K562 (cell line): ENCODE data around the gene CMTR2. TPM values are rescaled to one million over a fixed set of nuclear protein-coding genes. Genes with fewer than 3 reads are reported as not detected.

Experiments
- ELF4 ChIP-seq: fragments of 450-650 bp; formaldehyde crosslinking; IDR thresholded peaks from 2 replicates; pipeline ENCODE4 v1.4.0; 2022; ENCODE audit warnings: missing genetic modification characterization
- IFI16 ChIP-seq: fragments of 250-450 bp; sonication (Bioruptor Pico); IDR thresholded peaks from 2 replicates; pipeline ENCODE4 v2.1.2; 2022; ENCODE audit warnings: mild to moderate bottlenecking, inconsistent platforms
- MIER1 ChIP-seq: fragments of 450-650 bp; IDR thresholded peaks from 2 replicates; pipeline ENCODE4 v1.6.1; 2016; ENCODE audit warnings: antibody characterized with exemption, mild to moderate bottlenecking, low read depth
- PHB ChIP-seq: fragments of 250-450 bp; sonication (Bioruptor Pico); IDR thresholded peaks from 2 replicates; pipeline ENCODE4 v1.5.0; 2021
- RBM22 ChIP-seq: fragments of 200-400 bp; formaldehyde crosslinking; IDR thresholded peaks from 2 replicates; pipeline ENCODE4 v1.6.1; 2018; ENCODE audit warnings: low read length, low read depth; ENCODE audit not compliant: poor library complexity, severe bottlenecking
- SMARCA4 ChIP-seq: fragments of 450-650 bp; IDR thresholded peaks from 2 replicates; pipeline ENCODE4 v1.6.1; 2016
- ZNF24 ChIP-seq: fragments of 450-650 bp; IDR thresholded peaks from 2 replicates; pipeline ENCODE4 v1.6.1; 2016
- polyA plus RNA-seq, 8 experiments: library from polyadenylated mRNA; depleted of rRNA in 4 of 8; stranded (reverse) in 5 of 8; unstranded in 3 of 8; fragments of >200 nt; fragmentation: Nextera tagmentation in 2 of 8; fragmentation: Illumina TruSeq in 1 of 8; extraction: Ambion mirVana in 2 of 8; extraction: Trizol in 1 of 8; gene quantifications; 2 replicates each; pipeline versions ENCODE4 v1.2.1 to v1.2.3, GENCODE V29; 2011 to 2014; ENCODE audit warnings: inconsistent platforms in 1 of 8, missing spikeins in 1 of 8
- total RNA-seq, 7 experiments: library from RNA; depleted of rRNA in 6 of 7; stranded (reverse); fragments of >200 nt in 6 of 7; fragmentation: Illumina TruSeq in 2 of 7; extraction: Trizol in 2 of 7; gene quantifications; 2 replicates each; pipeline versions ENCODE4 v1.2.1 to v1.2.3, GENCODE V29; 2011 to 2021; ENCODE audit warnings: low replicate concordance in 1 of 7
- TF ChIP-seq, protein P1 (sequence below): fragments of 450-650 bp; IDR thresholded peaks from 2 replicates; pipeline ENCODE4 v1.6.1; 2016
- TF ChIP-seq, protein P2 (sequence below), 2 experiments: fragments of 250-450 bp in 1 of 2; fragments of 450-650 bp in 1 of 2; sonication (Bioruptor Pico) in 1 of 2; IDR thresholded peaks; 2 replicates each; pipeline versions ENCODE4 v1.6.1 to v1.8.0; 2016 to 2021; ENCODE audit warnings: mild to moderate bottlenecking in 2 of 2, moderate library complexity in 2 of 2, missing compliant biosample characterization in 1 of 2, missing genetic modification characterization in 1 of 2
- TF ChIP-seq, protein P3 (sequence below): IDR thresholded peaks from 2 replicates; pipeline ENCODE4 v1.6.1; 2012; ENCODE audit warnings: low read depth, low read length, improper control_type of control experiment, borderline replicate concordance
- TF ChIP-seq, protein P4 (sequence below): fragments of 450-650 bp; formaldehyde crosslinking; IDR thresholded peaks from 2 replicates; pipeline ENCODE4 v1.4.0; 2020; ENCODE audit warnings: mild to moderate bottlenecking, moderate library complexity
- TF ChIP-seq, protein P5 (sequence below), 3 experiments: fragments of 200-800 bp in 1 of 3; fragments of 250-450 bp in 1 of 3; fragments of 450-650 bp in 1 of 3; sonication (Bioruptor Pico) in 1 of 3; sonication (Bioruptor generic) in 1 of 3; formaldehyde crosslinking in 1 of 3; IDR thresholded peaks; 2 replicates each; pipeline versions ENCODE4 v1.6.1 to v1.8.0; 2016 to 2022; ENCODE audit warnings: mild to moderate bottlenecking in 2 of 3, missing genetic modification characterization in 2 of 3, missing compliant biosample characterization in 1 of 3, moderate library complexity in 1 of 3
- TF ChIP-seq, protein P6 (sequence below), 2 experiments: IDR thresholded peaks in 1 of 2; conservative IDR thresholded peaks in 1 of 2; 2 replicates each; pipeline ENCODE4 v1.6.1; 2016; ENCODE audit warnings: low read depth in 2 of 2, mild to moderate bottlenecking in 1 of 2, missing compliant biosample characterization in 1 of 2, missing genetic modification characterization in 1 of 2, moderate library complexity in 1 of 2

The CMTR2 gene
- total and polyA plus RNA-seq, 9 of the 15 experiments (the other 6 are each of a cell fraction or from before 2014, with no cell fraction given): 4.6 to 24.8 (median 12.7) TPM

DNA sequence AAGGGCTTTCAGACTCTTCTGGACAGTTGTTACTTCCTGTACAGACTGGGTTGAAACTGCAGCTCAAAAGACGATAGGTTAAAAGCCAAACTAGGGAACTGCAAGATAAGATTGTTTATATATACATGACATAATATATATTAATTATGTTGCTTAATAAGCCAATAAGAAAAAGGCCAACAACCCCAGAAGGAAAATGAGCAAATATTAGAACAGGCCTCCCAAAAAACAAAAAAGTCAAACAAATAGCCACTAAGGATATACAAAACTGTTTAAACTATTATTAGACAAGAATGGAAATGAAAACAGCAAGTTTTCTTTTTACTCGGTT is 495 bp upstream of the CMTR2 start (continued):
- TF ChIP-seq, protein P1, sequence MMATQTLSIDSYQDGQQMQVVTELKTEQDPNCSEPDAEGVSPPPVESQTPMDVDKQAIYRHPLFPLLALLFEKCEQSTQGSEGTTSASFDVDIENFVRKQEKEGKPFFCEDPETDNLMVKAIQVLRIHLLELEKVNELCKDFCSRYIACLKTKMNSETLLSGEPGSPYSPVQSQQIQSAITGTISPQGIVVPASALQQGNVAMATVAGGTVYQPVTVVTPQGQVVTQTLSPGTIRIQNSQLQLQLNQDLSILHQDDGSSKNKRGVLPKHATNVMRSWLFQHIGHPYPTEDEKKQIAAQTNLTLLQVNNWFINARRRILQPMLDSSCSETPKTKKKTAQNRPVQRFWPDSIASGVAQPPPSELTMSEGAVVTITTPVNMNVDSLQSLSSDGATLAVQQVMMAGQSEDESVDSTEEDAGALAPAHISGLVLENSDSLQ: no peak; the same call in 1 of the 2 replicates
- TF ChIP-seq ELF4 (CRISPR knock-in tag): no peak
- TF ChIP-seq ZNF24: no peak
- TF ChIP-seq RBM22: no peak
- TF ChIP-seq SMARCA4: peak; percentile 38; the same call in 1 of the 2 replicates
- no peak for TF ChIP-seq IFI16 (CRISPR knock-in tag)
- TF ChIP-seq, protein P2, sequence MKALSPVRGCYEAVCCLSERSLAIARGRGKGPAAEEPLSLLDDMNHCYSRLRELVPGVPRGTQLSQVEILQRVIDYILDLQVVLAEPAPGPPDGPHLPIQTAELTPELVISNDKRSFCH (CRISPR knock-in tag; IDR thresholded peaks at IDR 0.05): no peak
- TF ChIP-seq, protein P2 (tag; IDR thresholded peaks at IDR 0.05): no peak
- TF ChIP-seq MIER1: 0 out of 2 replicates have a peak, but pooled peaks have one; percentile 41
- TF ChIP-seq, protein P3, sequence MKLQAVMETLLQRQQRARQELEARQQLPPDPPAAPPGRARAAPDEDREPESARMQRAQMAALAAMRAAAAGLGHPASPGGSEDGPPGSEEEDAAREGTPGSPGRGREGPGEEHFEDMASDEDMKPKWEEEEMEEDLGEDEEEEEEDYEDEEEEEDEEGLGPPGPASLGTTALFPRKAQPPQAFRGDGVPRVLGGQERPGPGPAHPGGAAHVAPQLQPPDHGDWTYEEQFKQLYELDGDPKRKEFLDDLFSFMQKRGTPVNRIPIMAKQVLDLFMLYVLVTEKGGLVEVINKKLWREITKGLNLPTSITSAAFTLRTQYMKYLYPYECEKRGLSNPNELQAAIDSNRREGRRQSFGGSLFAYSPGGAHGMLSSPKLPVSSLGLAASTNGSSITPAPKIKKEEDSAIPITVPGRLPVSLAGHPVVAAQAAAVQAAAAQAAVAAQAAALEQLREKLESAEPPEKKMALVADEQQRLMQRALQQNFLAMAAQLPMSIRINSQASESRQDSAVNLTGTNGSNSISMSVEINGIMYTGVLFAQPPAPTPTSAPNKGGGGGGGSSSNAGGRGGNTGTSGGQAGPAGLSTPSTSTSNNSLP: 0 out of 2 replicates have a peak, but pooled peaks have one; percentile 28
- TF ChIP-seq PHB: no peak
- TF ChIP-seq, protein P4, sequence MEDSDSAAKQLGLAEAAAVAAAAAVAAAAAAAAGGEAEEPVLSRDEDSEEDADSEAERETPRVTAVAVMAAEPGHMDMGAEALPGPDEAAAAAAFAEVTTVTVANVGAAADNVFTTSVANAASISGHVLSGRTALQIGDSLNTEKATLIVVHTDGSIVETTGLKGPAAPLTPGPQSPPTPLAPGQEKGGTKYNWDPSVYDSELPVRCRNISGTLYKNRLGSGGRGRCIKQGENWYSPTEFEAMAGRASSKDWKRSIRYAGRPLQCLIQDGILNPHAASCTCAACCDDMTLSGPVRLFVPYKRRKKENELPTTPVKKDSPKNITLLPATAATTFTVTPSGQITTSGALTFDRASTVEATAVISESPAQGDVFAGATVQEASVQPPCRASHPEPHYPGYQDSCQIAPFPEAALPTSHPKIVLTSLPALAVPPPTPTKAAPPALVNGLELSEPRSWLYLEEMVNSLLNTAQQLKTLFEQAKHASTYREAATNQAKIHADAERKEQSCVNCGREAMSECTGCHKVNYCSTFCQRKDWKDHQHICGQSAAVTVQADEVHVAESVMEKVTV (CRISPR knock-in tag): no peak
- TF ChIP-seq, protein P5, sequence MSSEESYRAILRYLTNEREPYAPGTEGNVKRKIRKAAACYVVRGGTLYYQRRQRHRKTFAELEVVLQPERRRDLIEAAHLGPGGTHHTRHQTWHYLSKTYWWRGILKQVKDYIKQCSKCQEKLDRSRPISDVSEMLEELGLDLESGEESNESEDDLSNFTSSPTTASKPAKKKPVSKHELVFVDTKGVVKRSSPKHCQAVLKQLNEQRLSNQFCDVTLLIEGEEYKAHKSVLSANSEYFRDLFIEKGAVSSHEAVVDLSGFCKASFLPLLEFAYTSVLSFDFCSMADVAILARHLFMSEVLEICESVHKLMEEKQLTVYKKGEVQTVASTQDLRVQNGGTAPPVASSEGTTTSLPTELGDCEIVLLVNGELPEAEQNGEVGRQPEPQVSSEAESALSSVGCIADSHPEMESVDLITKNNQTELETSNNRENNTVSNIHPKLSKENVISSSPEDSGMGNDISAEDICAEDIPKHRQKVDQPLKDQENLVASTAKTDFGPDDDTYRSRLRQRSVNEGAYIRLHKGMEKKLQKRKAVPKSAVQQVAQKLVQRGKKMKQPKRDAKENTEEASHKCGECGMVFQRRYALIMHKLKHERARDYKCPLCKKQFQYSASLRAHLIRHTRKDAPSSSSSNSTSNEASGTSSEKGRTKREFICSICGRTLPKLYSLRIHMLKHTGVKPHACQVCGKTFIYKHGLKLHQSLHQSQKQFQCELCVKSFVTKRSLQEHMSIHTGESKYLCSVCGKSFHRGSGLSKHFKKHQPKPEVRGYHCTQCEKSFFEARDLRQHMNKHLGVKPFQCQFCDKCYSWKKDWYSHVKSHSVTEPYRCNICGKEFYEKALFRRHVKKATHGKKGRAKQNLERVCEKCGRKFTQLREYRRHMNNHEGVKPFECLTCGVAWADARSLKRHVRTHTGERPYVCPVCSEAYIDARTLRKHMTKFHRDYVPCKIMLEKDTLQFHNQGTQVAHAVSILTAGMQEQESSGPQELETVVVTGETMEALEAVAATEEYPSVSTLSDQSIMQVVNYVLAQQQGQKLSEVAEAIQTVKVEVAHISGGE (CRISPR knock-in tag; IDR thresholded peaks at IDR 0.05): no peak
- TF ChIP-seq, protein P6, sequence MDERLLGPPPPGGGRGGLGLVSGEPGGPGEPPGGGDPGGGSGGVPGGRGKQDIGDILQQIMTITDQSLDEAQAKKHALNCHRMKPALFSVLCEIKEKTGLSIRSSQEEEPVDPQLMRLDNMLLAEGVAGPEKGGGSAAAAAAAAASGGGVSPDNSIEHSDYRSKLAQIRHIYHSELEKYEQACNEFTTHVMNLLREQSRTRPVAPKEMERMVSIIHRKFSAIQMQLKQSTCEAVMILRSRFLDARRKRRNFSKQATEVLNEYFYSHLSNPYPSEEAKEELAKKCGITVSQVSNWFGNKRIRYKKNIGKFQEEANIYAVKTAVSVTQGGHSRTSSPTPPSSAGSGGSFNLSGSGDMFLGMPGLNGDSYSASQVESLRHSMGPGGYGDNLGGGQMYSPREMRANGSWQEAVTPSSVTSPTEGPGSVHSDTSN (CRISPR knock-in tag; IDR thresholded peaks at IDR 0.05; ENCODE audit: low read depth): no peak
- TF ChIP-seq, protein P6 (tag; conservative IDR thresholded peaks at IDR 0.05; ENCODE audit: low read depth): peak; percentile 60
